Keratinocyte (primary cell): ENCODE data around the gene FBN1. TPM values are rescaled to one million over a fixed set of nuclear protein-coding genes. Genes with fewer than 3 reads are reported as not detected.

Source experiments
- DNase-seq: peaks from one replicate; pipeline ENCODE4 v3.0.0-alpha.2; 2011; ENCODE audit warnings: low read depth, missing footprints, low spot score
- FAIRE-seq: peaks from 2 replicates; lab custom pipeline; 2011; peaks lifted over from hg19 to GRCh38; lab: Jason Lieb, UNC
- H2AFZ ChIP-seq: 2 replicates; pipeline ENCODE4 v1.6.0; 2012; ENCODE audit warnings: low read length, control low read depth, inconsistent platforms; ENCODE audit not compliant: control insufficient read depth
- H3K27ac ChIP-seq: 2 replicates; pipeline ENCODE4 v1.5.1; 2011; ENCODE audit warnings: low read length; ENCODE audit not compliant: control insufficient read depth, insufficient read depth
- H3K27me3 ChIP-seq: 3 replicates; pipeline ENCODE4 v1.6.0; 2011; ENCODE audit warnings: low read length; ENCODE audit not compliant: control insufficient read depth, insufficient read depth; ENCODE audit errors: extremely low read depth
- H3K36me3 ChIP-seq, 2 experiments: 2 replicates in 1 of 2; 3 replicates in 1 of 2; pipeline ENCODE4 v1.5.1; 2011; ENCODE audit warnings: low read length in 2 of 2, mild to moderate bottlenecking in 1 of 2; ENCODE audit not compliant: control insufficient read depth in 2 of 2, insufficient read depth in 2 of 2; ENCODE audit errors: extremely low read depth in 1 of 2
- H3K4me1 ChIP-seq: 3 replicates; pipeline ENCODE4 v1.5.1; 2011; ENCODE audit warnings: low read length; ENCODE audit not compliant: control insufficient read depth, insufficient read depth; ENCODE audit errors: extremely low read depth
- H3K4me2 ChIP-seq: 3 replicates; pipeline ENCODE4 v1.6.0; 2011; ENCODE audit warnings: low read depth, low read length; ENCODE audit not compliant: control insufficient read depth, insufficient read depth; ENCODE audit errors: extremely low read depth
- H3K4me3 ChIP-seq, 3 experiments: fragments of 200-600 bp in 1 of 3; sonication (generic) in 1 of 3; 2 replicates in 2 of 3; 3 replicates in 1 of 3; pipeline ENCODE4 v1.5.1; 2011 to 2016; ENCODE audit warnings: low read length in 3 of 3, mild to moderate bottlenecking in 3 of 3, control low read depth in 2 of 3, inconsistent platforms in 1 of 3, low read depth in 1 of 3, mixed read lengths in 1 of 3, mixed run types in 1 of 3, moderate library complexity in 1 of 3; ENCODE audit not compliant: control insufficient read depth in 2 of 3, insufficient read depth in 2 of 3; ENCODE audit errors: extremely low read depth in 1 of 3
- H3K79me2 ChIP-seq: 2 replicates; pipeline ENCODE4 v1.6.0; 2012; ENCODE audit warnings: low read length; ENCODE audit not compliant: control insufficient read depth, insufficient read depth
- H3K9ac ChIP-seq: 3 replicates; pipeline ENCODE4 v1.6.0; 2011; ENCODE audit warnings: low read length; ENCODE audit not compliant: control insufficient read depth, insufficient read depth; ENCODE audit errors: extremely low read depth
- H3K9me1 ChIP-seq: 3 replicates; pipeline ENCODE4 v1.6.0; 2011; ENCODE audit warnings: low read length; ENCODE audit not compliant: control insufficient read depth, insufficient read depth; ENCODE audit errors: extremely low read depth
- H3K9me3 ChIP-seq: 2 replicates; pipeline ENCODE4 v1.5.1; 2012; ENCODE audit warnings: low read depth, low read length; ENCODE audit not compliant: control insufficient read depth
- H4K20me1 ChIP-seq: 3 replicates; pipeline ENCODE4 v1.6.0; 2011; ENCODE audit warnings: low read length; ENCODE audit not compliant: control insufficient read depth, insufficient read depth; ENCODE audit errors: extremely low read depth
- CTCF ChIP-seq, 3 experiments: IDR thresholded peaks in 1 of 3; conservative IDR thresholded peaks in 1 of 3; optimal IDR thresholded peaks in 1 of 3; 2 replicates in 2 of 3; 3 replicates in 1 of 3; pipeline versions ENCODE3 to v1.5.1; 2011; ENCODE audit warnings: low read length in 3 of 3, mild to moderate bottlenecking in 3 of 3, moderate library complexity in 2 of 3, control low read depth in 1 of 3, inconsistent platforms in 1 of 3; ENCODE audit not compliant: insufficient read depth in 2 of 3; ENCODE audit errors: extremely low read depth in 1 of 3
- EZH2 ChIP-seq: IDR thresholded peaks from one replicate; pipeline ENCODE4 v1.6.1; 2012; ENCODE audit warnings: inconsistent platforms, mild to moderate bottlenecking, low read length, moderate library complexity
- dilution Hi-C: fragments of 300-500 bp; cut with MboI; formaldehyde crosslinking; loops from one replicate; pipeline ENCODE4 v1.7.0; 2020; ENCODE audit warnings: low sequenced_read_pairs; ENCODE audit not compliant: extremely low pct_ligation_motif_present
- polyA plus RNA-seq, 5 experiments: library from polyadenylated mRNA; depleted of rRNA in 3 of 5; stranded (reverse) in 3 of 5; stranded (forward) in 1 of 5; unstranded in 1 of 5; fragments of >200 nt; gene quantifications; 1 replicate in 1 of 5; 2 replicates in 3 of 5; 3 replicates in 1 of 5; pipeline versions ENCODE4 v1.2.1 to v1.2.3, GENCODE V29; 2011 to 2012; ENCODE audit warnings: missing spikeins in 2 of 5, low read depth in 1 of 5, low replicate concordance in 1 of 5

Gene FBN1
- polyA plus RNA-seq, 1 donor (not counting 4 experiments of a cell fraction or from before 2014, with no cell fraction given): 3.5 TPM

GRCh38 chr15:48433226-48433886, 212.2 kb downstream of the FBN1 start:
- dilution Hi-C loops: no loop called here
- DNase-seq (no peak), FAIRE-seq (peak; percentile 34)
- no peak overlapping the region for H3K4me2 ChIP-seq
- H3K9me1 ChIP-seq: no peaks in the 10 kb centered on the region
- no peaks in the 10 kb centered on the region for H3K36me3 ChIP-seq
- H3K4me3 ChIP-seq: no peak overlapping the region
- no peak overlapping the region for H3K27ac ChIP-seq
- no peaks in the 10 kb centered on the region for H3K9me3 ChIP-seq
- no peak overlapping the region for H2AFZ ChIP-seq
- H3K4me1 ChIP-seq: peaks cover 7% of the 10 kb centered on the region
- TF ChIP-seq CTCF (optimal IDR thresholded peaks at IDR 0.05 in 1 of 3, IDR thresholded peaks at IDR 0.05 in 1 of 3, conservative IDR thresholded peaks at IDR 0.05 in 1 of 3; ENCODE audit: extremely low read depth in 1 of 3, insufficient read depth in 2 of 3, low read length in 3 of 3) (no peak), EZH2 (no peak)
- no peaks in the 10 kb centered on the region for H3K27me3 ChIP-seq
- no peaks in the 10 kb centered on the region for H3K79me2 ChIP-seq
- H4K20me1 ChIP-seq: no peaks in the 10 kb centered on the region
- no peak overlapping the region for H3K9ac ChIP-seq

- TF ChIP-seq CTCF (optimal IDR thresholded peaks at IDR 0.05 in 1 of 3, IDR thresholded peaks at IDR 0.05 in 1 of 3, conservative IDR thresholded peaks at IDR 0.05 in 1 of 3; ENCODE audit: extremely low read depth in 1 of 3, insufficient read depth in 2 of 3, low read length in 3 of 3) (no peak), EZH2 (no peak)
- Histone ChIP-seq H2AFZ (no peak overlapping the region), H3K9me1 (no peaks in the 10 kb centered on the region), H3K4me3 (no peak overlapping the region), H3K4me2 (no peak overlapping the region), H3K27ac (no peak overlapping the region), H3K4me1 (peaks cover 13% of the 10 kb centered on the region), H3K27me3 (no peaks in the 10 kb centered on the region), H3K79me2 (no peaks in the 10 kb centered on the region), H3K36me3 (no peaks in the 10 kb centered on the region), H3K9ac (no peak overlapping the region), H3K9me3 (no peaks in the 10 kb centered on the region), H4K20me1 (no peaks in the 10 kb centered on the region)
- no peak for FAIRE-seq
- no peak for DNase-seq
- dilution Hi-C loops: no loop called here
These were observed 212.8 kb downstream of the FBN1 start for GRCh38 chr15:48432688-48433087.
